Measurements from ENCODE around the gene VSTM2B.

VSTM2B gene

DNA sequence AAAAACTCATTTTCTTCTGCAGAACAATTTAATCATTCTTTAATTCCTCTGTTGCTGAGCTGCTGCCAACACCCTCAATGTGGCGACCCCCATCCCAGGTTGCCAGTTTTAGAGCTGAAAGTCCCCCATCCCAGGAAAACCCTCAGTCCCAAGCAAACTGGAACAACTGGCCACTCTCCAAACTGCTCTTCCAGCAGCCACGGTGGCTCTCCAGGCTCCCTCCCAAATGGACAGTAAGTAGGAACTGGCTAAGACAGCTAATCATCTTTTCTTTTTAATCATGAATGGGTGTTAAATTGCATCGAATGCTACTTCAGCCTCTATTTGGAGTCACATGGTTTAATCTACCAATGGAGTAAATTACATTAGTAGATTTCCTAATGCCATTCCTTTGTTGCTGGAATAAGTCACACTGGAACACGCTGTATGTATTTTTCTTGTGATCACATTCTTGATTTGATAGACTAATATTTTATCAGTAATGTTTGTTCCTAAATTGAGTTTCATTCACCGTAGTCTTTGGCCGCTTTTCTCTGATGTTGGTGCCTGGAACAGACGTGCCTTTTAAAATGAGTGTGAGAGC is 33.7 kb upstream of the VSTM2B start:
- Histone ChIP-seq H3K4me1 (ENCODE audit: low read length) (peaks cover 14% of the 10 kb centered on the region), H3K4me3 (ENCODE audit: low read length) (no peak overlapping the region), H3K4me2 (ENCODE audit: low read length) (no peak overlapping the region), H2AFZ (ENCODE audit: low read depth, low read length) (no peak overlapping the region), H4K20me1 (ENCODE audit: insufficient read depth, low read length) (no peaks in the 10 kb centered on the region), H3K9me3 (ENCODE audit: insufficient read depth, low read length) (no peaks in the 10 kb centered on the region), H3K27ac (ENCODE audit: low read length) (no peak overlapping the region), H3K9ac (ENCODE audit: low read length) (no peak overlapping the region), H3K36me3 (replicated peaks; ENCODE audit: low read depth, low read length) (no peaks in the 10 kb centered on the region), H3K27me3 (ENCODE audit: low read depth, low read length) (peaks cover 21% of the 10 kb centered on the region), H3K79me2 (ENCODE audit: low read length) (no peaks in the 10 kb centered on the region)
- TF ChIP-seq, protein P1, sequence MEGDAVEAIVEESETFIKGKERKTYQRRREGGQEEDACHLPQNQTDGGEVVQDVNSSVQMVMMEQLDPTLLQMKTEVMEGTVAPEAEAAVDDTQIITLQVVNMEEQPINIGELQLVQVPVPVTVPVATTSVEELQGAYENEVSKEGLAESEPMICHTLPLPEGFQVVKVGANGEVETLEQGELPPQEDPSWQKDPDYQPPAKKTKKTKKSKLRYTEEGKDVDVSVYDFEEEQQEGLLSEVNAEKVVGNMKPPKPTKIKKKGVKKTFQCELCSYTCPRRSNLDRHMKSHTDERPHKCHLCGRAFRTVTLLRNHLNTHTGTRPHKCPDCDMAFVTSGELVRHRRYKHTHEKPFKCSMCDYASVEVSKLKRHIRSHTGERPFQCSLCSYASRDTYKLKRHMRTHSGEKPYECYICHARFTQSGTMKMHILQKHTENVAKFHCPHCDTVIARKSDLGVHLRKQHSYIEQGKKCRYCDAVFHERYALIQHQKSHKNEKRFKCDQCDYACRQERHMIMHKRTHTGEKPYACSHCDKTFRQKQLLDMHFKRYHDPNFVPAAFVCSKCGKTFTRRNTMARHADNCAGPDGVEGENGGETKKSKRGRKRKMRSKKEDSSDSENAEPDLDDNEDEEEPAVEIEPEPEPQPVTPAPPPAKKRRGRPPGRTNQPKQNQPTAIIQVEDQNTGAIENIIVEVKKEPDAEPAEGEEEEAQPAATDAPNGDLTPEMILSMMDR (IDR thresholded peaks at IDR 0.05; ENCODE audit: low read depth, low read length), result no peak
- no peak for TF ChIP-seq EZH2phosphoT487 (IDR thresholded peaks at IDR 0.05; ENCODE audit: low read depth)

DNA sequence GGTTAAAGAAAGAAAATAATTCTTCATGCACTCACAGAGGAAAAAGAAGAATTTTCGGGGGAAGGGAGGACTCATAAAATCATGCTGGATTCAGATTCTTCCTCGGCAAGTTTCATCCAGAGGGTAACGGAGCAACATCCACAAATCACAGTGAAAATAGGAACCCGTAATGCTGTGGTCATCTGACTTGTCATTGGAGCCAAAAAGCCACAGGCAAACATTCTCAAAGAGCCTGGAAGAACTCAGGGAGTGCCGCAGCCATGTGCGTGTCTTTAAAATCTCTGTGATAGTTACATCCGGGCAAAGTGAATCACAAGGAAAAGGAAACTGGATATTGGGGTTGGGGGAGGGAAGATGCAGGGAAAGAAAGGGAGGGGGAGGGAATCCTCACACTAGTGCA is 33.0 kb upstream of the VSTM2B start:
- Histone ChIP-seq H3K4me3 (ENCODE audit: low read length) (no peak overlapping the region), H3K27ac (ENCODE audit: low read length) (no peak overlapping the region), H3K79me2 (ENCODE audit: low read length) (no peaks in the 10 kb centered on the region), H3K9me3 (ENCODE audit: insufficient read depth, low read length) (no peaks in the 10 kb centered on the region), H3K4me2 (ENCODE audit: low read length) (no peak overlapping the region), H2AFZ (ENCODE audit: low read depth, low read length) (no peak overlapping the region), H4K20me1 (ENCODE audit: insufficient read depth, low read length) (no peaks in the 10 kb centered on the region), H3K36me3 (replicated peaks; ENCODE audit: low read depth, low read length) (no peaks in the 10 kb centered on the region), H3K4me1 (ENCODE audit: low read length) (peaks cover 8% of the 10 kb centered on the region), H3K9ac (ENCODE audit: low read length) (no peak overlapping the region), H3K27me3 (ENCODE audit: low read depth, low read length) (peaks cover 21% of the 10 kb centered on the region)
- TF ChIP-seq, protein P1 (IDR thresholded peaks at IDR 0.05; ENCODE audit: low read depth, low read length), result no peak
- TF ChIP-seq EZH2phosphoT487 (IDR thresholded peaks at IDR 0.05; ENCODE audit: low read depth), result no peak

DNA sequence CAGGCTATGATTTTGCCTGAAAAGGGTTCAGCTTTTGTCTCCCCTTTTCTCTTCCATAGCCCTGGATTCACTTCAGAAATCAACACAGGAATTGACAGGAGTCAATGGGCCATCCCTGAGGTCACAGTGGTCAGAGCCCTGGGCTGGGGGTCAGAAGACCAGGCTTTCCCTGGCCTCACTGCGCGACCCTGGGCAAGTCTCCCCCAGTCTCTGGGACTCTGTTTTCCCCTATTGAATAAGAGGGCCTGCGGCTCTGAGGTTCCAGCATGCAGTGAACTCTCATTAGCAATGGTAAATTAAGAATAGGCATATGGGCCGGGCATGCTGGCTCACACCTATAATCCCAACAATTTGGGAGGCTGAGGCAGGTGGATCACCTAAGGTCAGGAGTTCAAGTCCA is 30.7 kb upstream of the VSTM2B start:
- Histone ChIP-seq H3K4me1 (ENCODE audit: low read length) (no peaks in the 10 kb centered on the region), H3K79me2 (ENCODE audit: low read length) (no peaks in the 10 kb centered on the region), H3K9ac (ENCODE audit: low read length) (no peak overlapping the region), H3K9me3 (ENCODE audit: insufficient read depth, low read length) (no peaks in the 10 kb centered on the region), H2AFZ (ENCODE audit: low read depth, low read length) (no peak overlapping the region), H3K27me3 (ENCODE audit: low read depth, low read length) (peaks cover 24% of the 10 kb centered on the region), H4K20me1 (ENCODE audit: insufficient read depth, low read length) (no peaks in the 10 kb centered on the region), H3K4me3 (ENCODE audit: low read length) (no peak overlapping the region), H3K27ac (ENCODE audit: low read length) (no peak overlapping the region), H3K4me2 (ENCODE audit: low read length) (no peak overlapping the region), H3K36me3 (replicated peaks; ENCODE audit: low read depth, low read length) (no peaks in the 10 kb centered on the region)
- no peak for TF ChIP-seq EZH2phosphoT487 (IDR thresholded peaks at IDR 0.05; ENCODE audit: low read depth)
- TF ChIP-seq, protein P1 (IDR thresholded peaks at IDR 0.05; ENCODE audit: low read depth, low read length), result no peak

DNA sequence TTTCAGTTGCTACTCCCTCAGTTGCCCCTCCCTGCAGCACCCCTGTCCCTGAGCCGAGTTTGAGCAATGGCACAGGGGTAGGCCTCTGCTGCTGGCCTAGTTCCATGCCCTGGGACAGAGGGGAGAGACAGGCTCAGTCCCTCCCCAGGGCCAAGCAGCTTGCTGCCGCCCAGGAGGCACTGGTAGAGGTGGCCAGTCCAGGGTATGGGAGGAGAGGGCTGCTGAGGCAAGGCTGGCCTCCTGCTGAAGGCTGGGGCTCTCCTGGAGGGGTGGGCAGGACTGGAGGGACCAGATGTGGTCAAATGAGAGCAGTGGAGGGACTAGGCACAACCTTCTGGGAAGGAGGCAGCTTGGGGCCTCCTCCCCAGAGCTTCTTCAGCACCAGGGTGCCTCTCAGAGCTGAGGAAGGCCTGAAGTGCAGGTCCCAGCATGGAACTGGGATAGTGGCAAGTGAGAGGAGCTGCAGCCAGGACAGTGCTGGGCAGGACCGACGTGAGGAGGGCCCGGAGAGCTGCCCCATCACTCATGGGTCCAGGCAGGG is 29.8 kb upstream of the VSTM2B start:
- Histone ChIP-seq H4K20me1 (ENCODE audit: insufficient read depth, low read length) (no peaks in the 10 kb centered on the region), H3K9me3 (ENCODE audit: insufficient read depth, low read length) (no peaks in the 10 kb centered on the region), H3K4me1 (ENCODE audit: low read length) (no peaks in the 10 kb centered on the region), H3K9ac (ENCODE audit: low read length) (no peak overlapping the region), H3K36me3 (replicated peaks; ENCODE audit: low read depth, low read length) (no peaks in the 10 kb centered on the region), H3K27ac (ENCODE audit: low read length) (no peak overlapping the region), H3K27me3 (ENCODE audit: low read depth, low read length) (peaks cover 24% of the 10 kb centered on the region), H3K4me2 (ENCODE audit: low read length) (no peak overlapping the region), H3K79me2 (ENCODE audit: low read length) (no peaks in the 10 kb centered on the region), H2AFZ (ENCODE audit: low read depth, low read length) (no peak overlapping the region), H3K4me3 (ENCODE audit: low read length) (no peak overlapping the region)
- TF ChIP-seq, protein P1 (IDR thresholded peaks at IDR 0.05; ENCODE audit: low read depth, low read length), result no peak
- no peak for TF ChIP-seq EZH2phosphoT487 (IDR thresholded peaks at IDR 0.05; ENCODE audit: low read depth)
